ENCODE results near the gene IL17B.

DNA sequence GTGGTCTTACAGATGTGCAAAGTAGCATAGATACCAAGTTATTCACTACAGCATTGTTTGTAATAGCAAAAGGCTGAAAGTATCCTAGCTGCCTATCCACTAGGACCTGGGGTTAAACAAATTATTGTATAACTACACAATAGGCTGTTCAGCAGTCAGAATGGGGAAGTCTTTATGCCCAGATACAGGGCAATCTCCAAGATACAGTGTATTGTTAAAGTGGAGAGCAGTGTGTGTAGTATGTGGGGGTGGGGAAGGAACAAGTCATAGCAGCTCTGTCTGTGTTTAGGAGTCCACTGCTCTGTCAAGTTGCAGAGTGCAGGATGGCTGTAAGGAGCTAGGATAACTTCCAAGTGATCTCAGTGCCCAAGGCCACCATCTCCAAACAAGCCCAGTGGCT, 15.7 kb downstream of the IL17B start:
- TF ChIP-seq NFRKB (IDR thresholded peaks at IDR 0.05) (no peak), ELF4 (CRISPR knock-in tag; IDR thresholded peaks at IDR 0.05; ENCODE audit: borderline replicate concordance) (no peak), SIN3A (IDR thresholded peaks at IDR 0.05; ENCODE audit: borderline replicate concordance, low read depth, low read length) (no peak), CTCF (CRISPR knock-in tag; IDR thresholded peaks at IDR 0.05) (no peak)
